T follicular helper cell (primary cell): Measurements from ENCODE around the gene LACC1.

Experiments
- DNase-seq: peaks from one replicate; pipeline ENCODE4 v3.0.0-alpha.2; 2020; ENCODE audit warnings: low read depth

The LACC1 gene

GRCh38 chr13:43883631-43884030 is 3.9 kb downstream of the LACC1 start:
- no peak for DNase-seq

DNA sequence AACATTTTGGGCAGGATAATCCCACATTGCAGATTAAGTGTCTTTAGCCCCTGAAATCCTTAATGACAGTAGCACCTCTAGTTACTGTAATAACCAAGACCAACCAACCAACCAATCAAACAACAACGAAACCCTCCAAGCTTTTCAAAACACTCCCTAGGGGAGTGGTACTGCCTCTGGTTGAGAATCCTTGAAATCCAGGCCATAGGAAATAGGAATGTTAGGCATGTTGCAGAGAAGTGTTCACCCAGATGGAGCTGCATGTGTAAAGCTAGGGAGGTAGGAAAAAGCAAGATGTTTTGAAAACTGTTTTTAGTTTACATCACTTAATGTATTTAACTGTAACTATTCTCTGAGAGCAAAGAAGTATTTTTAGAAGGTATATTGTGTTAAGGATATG is 4.5 kb downstream of the LACC1 start:
- DNase-seq = no peak

DNA sequence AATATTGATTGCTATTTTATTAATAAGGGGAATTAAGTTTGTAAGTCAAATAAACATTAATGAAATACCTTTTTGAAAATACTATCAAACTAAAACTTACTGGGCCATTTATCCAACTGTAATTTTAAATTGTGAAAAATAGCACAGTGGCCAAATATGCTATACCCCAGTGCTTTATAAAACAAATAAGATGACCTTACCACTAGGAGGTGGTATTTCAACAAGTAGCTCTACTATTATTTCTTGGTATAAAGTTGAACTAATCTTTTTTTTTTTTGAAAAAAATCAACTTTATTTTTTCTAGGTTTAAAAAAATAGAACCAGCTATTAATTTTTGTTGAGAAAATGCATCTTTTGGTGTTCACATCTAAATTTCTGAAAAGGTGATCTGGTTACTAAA is 14.7 kb downstream of the LACC1 start:
- no peak for DNase-seq

DNA sequence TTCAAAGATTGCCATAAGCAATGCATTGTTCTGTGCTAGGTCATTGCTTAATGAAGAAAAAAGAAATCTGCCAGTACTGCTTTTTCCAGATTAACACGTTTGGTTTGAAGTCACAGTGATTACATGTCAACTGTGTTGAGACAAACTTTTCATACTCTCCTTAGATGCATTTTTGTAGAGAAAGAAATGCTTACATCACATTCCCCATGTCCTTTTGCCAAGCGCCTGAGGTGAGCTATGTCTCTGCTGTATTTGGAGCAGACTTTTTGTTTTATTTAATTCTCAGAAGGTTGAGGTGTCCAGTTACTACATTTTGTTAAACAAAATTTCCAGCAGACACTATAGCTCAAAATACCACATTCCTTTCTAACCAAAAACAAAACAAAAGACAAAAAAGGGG is 16.2 kb downstream of the LACC1 start:
- DNase-seq = no peak

GRCh38 chr13:43905435-43906031 is 25.8 kb downstream of the LACC1 start:
- DNase-seq = peak; percentile 12

DNA sequence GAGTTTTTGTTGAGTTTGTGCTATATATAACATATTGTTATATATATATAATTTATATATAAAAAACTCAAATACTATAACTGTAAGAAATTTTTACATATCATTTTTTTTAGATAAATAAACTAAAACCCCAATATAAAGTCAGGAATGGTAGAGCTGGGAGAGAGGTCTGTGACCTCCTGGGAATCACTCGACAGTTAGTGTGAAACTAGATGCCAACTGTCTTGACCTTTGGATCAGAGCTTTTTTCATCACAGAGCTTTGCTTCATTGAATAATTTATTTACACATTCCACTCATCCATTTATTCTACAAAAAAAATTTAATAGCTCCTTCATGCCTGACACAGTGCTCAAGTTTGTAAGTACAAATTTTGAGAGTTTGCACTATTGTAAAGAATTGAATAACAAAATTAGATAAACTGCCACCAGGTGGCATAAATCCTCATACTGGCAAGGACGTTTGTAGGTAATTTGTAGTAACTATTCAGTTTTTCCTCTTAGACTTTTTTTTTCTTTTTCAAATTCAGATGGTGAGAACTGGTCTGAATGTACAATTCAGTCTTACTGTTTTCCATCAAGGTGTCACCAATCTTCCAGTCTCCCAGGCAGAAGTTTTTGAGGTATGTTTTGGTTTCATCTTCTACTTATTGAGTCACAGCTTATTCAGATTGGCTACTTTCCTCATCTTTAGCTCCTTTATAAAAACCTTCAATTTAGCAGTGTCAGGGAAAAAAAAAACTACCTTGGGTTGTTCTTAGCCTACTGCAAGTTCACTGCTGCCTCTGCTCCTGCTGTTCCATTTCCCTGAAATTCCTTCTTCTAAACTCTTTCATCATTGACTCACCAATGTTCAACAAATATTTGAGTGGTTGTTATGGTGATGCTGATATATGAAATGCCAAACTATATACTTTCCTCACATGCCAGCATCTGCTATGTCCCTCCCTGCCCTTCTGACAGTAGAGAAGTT is 28.7 kb downstream of the LACC1 start:
- no peak for DNase-seq

GRCh38 chr13:43910856-43911255 is 31.2 kb downstream of the LACC1 start:
- no peak for DNase-seq

DNA sequence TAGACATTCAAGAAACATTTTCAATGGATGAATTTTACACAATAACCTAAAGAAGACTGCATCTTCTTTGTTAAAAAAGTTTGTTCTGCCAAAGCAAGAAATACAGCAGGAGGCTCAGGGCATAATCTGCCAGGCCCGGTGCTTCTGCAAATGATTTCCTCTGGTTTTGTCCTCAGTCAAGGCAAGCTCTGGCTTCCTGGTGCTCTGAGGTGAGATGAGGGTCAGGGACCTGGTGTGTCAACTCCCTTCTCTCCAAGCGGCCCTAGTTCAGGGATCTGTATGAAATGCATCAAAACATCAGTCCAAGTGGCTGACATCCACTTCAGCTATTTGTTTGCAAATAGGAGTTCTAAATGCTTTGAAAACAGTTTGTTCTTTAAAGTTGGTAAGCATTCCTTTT is 31.6 kb downstream of the LACC1 start:
- no peak for DNase-seq

- no peak for DNase-seq
Observed at GRCh38 chr13:43911871-43912270, 32.2 kb downstream of the LACC1 start.

DNA sequence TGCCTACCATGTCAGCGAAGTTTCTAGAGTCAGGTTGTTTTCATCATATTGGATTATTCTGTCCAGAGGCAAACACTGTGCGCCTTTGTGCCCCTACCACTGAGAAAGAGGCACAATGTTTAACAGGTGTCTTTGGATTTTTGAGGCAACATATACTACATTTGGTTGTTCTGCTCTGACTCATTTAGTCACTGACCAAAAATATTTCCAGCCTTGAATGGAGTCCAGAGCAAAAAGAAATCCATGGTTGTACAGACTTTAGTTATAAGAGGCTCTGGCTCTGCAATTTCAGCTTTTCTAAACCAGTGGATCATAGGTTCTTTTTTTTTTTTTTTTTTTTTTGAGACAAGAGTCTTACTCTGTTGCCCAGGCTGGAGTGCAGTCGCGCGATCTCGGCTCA is 35.7 kb downstream of the LACC1 start:
- DNase-seq = no peak

DNA sequence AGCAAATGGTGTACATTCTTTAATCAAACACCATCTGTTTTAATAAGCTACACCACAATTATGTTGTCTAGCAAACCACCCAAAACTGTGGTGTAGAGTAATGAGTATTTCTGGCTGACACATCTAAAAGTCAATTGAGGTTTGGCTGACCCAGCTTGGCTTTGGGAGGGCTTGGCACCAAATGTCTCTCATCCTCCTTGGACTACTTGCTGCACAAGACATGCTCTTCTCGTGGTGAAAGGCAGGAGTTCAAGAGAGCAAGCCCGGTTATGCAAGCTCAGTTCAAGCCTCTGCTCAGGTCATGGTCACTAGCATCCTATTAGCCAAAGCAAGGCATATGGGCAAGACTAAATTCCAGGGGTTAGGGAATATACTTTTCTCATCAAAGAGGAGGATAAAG is 37.1 kb downstream of the LACC1 start:
- no peak for DNase-seq

- DNase-seq = no peak
Observed at GRCh38 chr13:43918636-43919035, 38.9 kb downstream of the LACC1 start.

GRCh38 chr13:43920965-43921674 is 41.4 kb downstream of the LACC1 start:
- no peak for DNase-seq

GRCh38 chr13:43924549-43925245 is 45.0 kb downstream of the LACC1 start:
- DNase-seq = no peak

DNA sequence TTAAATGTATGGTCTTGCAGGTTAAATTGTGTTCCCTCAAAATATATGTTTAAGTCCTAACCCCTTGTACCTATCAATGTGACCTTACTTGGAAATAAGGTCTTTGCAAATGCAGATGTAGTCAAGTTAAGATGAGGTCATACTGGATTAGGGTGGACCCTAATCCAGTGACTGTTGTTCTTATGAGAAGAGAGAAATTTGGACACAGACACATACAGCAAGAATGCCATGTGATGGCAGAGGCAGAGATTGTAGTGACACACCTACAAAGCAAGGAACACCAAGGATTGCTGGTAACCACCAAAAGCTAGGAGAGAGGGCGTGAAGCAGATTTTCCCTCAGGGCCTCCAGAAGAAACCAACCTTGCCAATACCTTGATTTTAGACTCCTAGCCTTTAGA is 50.2 kb downstream of the LACC1 start:
- DNase-seq = no peak

GRCh38 chr13:43933378-43933777 is 53.7 kb downstream of the LACC1 start:
- no peak for DNase-seq

DNA sequence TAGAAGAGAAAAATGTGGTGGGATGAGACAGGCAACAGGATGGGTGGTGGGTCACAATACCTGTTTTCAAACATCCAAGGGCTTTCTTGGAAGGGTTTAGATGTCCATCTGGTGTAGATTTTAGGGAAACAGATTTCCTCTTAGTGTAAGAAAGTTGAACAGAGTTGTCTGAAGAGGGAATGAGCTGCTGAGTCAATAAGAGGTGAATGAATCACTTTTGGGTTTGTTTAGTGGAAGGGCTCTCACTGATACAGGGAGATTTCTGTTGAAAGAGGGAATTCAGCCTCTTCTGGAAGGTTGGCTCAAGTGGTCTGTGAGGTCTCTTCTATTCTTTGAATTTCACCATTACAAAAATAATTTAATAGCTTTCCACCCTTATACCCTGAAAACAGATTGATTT is 54.6 kb downstream of the LACC1 start:
- DNase-seq = no peak

- no peak for DNase-seq
Observed at GRCh38 chr13:43935878-43936277, 56.2 kb downstream of the LACC1 start.

- DNase-seq = no peak
Observed at GRCh38 chr13:43936647-43937046, 56.9 kb downstream of the LACC1 start.

GRCh38 chr13:43937839-43938238 is 58.1 kb downstream of the LACC1 start:
- no peak for DNase-seq

DNA sequence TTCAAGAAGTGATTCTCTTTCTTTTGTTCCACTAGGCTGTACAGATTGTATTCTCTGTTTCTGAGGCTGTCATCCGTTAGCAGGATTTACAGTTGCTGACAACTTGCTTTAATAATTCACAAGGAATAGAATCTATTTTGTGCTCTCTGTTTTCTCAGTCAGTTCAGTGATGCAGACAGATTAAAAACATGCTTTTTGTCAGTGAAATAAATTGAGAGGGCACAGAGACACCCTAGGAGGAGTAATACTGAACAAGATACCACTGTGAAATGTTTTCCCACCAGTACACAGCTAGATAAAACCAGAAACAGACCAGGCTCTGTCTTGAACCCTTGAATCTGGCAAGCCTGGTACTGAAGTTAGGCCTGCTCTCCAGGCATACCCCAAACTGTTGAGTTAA is 58.7 kb downstream of the LACC1 start:
- DNase-seq = no peak

DNA sequence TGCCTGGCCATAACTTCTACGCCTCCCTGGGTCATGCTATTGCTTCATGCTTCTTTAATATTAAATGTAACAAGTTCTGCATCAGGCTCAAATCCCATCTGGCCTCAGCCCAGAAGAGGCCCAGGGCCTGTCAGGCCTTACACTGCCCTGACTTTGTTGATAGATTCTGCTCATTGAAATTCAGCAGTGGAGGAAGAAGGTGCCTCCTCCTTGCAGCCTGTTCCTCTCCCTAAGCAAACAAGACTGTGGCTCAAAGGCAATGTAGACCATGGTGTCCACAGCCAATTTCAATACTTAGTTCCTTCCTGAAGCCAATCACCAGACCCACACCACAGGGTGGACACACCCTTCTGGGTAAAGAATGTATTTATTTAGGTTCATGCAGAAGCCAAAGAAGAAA is 59.4 kb downstream of the LACC1 start:
- no peak for DNase-seq
